ENCODE data around the gene LARP4. TPM values are rescaled to one million over a fixed set of nuclear protein-coding genes. Genes with fewer than 3 reads are reported as not detected.
"Not testable (repeated sequence)": the region's sequence is repeated elsewhere in the genome, so short reads cannot be mapped to it uniquely, and the experiment has no call there.

The LARP4 gene
- total RNA-seq, 1 donor from 2014 or later: 29.2 TPM

DNA sequence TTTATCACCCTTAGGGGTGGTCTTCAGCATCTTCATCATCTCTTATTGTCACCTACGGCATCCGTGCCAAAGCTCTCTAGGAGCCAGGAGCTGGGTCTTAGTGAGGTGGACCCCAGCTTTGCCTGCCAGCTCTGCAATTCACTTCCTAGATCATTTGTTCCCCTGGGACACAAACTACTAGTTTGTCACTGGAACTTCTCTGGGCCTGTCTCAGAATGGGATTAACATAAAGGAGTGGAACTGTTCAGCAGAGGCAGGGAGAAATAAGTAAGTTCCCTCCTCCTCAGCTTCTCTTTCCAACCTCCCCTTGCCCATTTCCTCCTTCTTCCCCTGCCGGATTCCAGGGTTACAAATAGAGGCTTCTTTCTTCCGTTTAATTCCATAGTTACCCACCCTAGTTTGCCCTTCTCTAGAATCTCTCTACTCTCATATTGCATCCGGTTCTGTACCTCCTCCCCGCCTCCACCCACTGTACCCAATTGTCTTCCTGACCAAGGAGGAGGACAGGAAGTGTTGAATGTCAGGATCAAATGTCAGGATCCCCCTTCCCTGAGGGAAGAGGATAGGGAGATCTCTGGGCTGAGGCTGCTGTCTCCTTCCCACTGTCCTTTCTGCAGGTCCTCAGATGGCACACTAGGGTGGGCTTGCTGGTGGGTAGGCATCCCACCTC lies 25.0 kb downstream of the LARP4 start:
- TF ChIP-seq, protein P1, sequence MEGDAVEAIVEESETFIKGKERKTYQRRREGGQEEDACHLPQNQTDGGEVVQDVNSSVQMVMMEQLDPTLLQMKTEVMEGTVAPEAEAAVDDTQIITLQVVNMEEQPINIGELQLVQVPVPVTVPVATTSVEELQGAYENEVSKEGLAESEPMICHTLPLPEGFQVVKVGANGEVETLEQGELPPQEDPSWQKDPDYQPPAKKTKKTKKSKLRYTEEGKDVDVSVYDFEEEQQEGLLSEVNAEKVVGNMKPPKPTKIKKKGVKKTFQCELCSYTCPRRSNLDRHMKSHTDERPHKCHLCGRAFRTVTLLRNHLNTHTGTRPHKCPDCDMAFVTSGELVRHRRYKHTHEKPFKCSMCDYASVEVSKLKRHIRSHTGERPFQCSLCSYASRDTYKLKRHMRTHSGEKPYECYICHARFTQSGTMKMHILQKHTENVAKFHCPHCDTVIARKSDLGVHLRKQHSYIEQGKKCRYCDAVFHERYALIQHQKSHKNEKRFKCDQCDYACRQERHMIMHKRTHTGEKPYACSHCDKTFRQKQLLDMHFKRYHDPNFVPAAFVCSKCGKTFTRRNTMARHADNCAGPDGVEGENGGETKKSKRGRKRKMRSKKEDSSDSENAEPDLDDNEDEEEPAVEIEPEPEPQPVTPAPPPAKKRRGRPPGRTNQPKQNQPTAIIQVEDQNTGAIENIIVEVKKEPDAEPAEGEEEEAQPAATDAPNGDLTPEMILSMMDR (IDR thresholded peaks at IDR 0.05; ENCODE audit: insufficient read depth, low read length, severe bottlenecking): no peak
- H3K36me3 ChIP-seq (ENCODE audit: control insufficient read depth, insufficient read depth, low read length): peaks cover 6% of the 10 kb centered on the region
- FAIRE-seq (no peak), DNase-seq (ENCODE audit: low read depth) (no peak)
- no peaks in the 10 kb centered on the region for H3K27me3 ChIP-seq (ENCODE audit: control insufficient read depth, insufficient read depth, low read length)
- H3K4me3 ChIP-seq (ENCODE audit: low read depth, low read length): no peak overlapping the region

DNA sequence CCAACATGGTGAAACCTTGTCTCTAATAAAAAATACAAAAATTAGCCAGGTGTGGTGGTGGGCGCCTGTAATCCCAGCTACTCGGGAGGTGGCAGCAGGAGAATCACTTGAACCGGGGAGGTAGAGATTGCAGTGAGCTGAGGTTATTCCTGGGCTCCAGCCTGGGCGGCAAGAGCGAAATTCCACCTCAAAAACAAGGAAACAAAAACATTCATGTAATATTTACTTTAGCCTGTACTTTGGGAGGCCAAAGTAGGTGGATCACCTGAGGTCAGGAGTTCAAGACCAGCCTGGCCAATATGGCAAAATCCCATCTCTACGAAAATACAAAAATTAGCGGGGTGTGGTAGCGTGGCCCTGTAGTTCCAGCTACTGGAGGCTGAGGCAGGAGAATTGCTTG lies 31.0 kb downstream of the LARP4 start:
- FAIRE-seq; H3K27me3 ChIP-seq (ENCODE audit: control insufficient read depth, insufficient read depth, low read length); DNase-seq (ENCODE audit: low read depth); H3K4me3 ChIP-seq (ENCODE audit: low read depth, low read length): not testable (repeated sequence)
- peaks cover 12% of the 10 kb centered on the region for H3K36me3 ChIP-seq (ENCODE audit: control insufficient read depth, insufficient read depth, low read length)

DNA sequence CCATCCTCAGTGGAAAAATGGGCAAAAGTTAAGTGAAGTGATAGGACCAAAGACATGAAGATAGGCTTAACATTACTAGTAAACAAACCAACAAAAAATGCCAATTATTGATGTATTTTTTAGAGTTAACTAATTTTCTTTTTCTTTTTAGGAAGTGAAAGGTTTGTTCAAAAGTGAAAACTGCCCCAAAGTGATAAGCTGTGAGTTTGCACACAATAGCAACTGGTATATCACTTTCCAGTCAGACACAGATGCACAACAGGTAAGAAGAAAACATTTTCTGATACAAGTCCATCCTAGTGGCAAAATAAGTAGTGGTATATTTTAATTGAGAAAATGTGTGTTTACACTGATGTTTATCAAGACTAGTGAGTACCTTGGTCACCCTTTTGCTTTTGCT lies 39.6 kb downstream of the LARP4 start:
- FAIRE-seq: no peak
- DNase-seq (ENCODE audit: low read depth): no peak
- H3K4me3 ChIP-seq (ENCODE audit: low read depth, low read length): no peak overlapping the region
- peaks cover 19% of the 10 kb centered on the region for H3K36me3 ChIP-seq (ENCODE audit: control insufficient read depth, insufficient read depth, low read length)
- TF ChIP-seq, protein P1 (IDR thresholded peaks at IDR 0.05; ENCODE audit: insufficient read depth, low read length, severe bottlenecking): no peak
- H3K27me3 ChIP-seq (ENCODE audit: control insufficient read depth, insufficient read depth, low read length): no peaks in the 10 kb centered on the region

DNA sequence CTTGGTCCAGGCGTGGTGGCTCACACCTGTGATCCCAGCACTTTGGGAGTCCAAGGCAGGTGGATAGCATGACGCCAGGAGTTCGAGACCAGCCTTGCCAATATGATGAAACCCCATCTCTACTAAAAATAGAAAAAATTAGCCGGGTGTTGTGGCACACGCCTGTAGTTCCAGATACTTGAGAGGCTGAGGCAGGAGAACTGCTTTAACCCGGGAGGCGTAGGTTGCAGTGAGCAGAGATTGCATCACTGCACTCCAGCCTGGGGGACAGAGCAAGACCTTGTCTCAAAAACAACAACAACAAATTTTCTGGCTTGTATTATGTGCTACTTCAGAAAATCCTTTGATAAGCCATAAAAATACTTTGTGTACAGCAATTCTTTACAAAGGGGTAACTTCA lies 41.1 kb downstream of the LARP4 start:
- TF ChIP-seq, protein P1 (IDR thresholded peaks at IDR 0.05; ENCODE audit: insufficient read depth, low read length, severe bottlenecking): no peak
- H3K27me3 ChIP-seq (ENCODE audit: control insufficient read depth, insufficient read depth, low read length): no peaks in the 10 kb centered on the region
- no peak overlapping the region for H3K4me3 ChIP-seq (ENCODE audit: low read depth, low read length)
- H3K36me3 ChIP-seq (ENCODE audit: control insufficient read depth, insufficient read depth, low read length): peaks cover 16% of the 10 kb centered on the region
- FAIRE-seq (no peak), DNase-seq (ENCODE audit: low read depth) (no peak)

DNA sequence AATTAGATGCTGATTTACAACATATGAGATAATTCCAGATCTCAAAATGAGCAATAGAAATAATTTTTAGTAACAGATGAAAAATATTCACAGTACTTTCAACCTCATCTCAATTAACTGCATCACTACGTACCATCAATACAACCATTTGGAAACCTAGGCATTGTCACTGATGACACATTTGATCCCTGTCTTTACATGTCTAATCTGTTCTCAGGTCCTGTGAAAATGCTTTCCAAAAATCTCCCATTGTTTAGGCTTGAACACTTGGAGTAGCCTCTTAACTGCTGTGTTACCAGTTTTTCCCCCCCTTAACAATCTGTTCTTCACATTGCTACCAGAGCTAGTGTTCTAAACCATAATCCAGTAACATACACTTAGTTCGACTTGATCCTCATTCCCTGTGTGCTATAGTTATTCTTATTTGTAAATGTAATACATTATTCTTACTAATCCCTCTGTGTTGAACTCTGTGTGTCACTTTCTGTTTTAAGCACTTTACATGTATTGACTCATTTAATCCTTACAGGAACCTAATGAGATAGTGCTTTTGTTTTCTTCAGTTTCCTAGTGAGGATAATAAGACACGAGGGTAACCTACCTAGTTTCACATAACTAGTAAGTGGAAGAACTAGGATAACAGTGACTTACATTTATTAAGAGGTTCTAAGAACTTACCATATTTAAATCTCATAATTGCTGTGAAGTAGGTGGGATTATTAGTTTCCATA lies 41.7 kb downstream of the LARP4 start:
- peak; percentile 53 for DNase-seq (ENCODE audit: low read depth)
- H3K36me3 ChIP-seq (ENCODE audit: control insufficient read depth, insufficient read depth, low read length): peaks cover 16% of the 10 kb centered on the region
- FAIRE-seq: no peak

DNA sequence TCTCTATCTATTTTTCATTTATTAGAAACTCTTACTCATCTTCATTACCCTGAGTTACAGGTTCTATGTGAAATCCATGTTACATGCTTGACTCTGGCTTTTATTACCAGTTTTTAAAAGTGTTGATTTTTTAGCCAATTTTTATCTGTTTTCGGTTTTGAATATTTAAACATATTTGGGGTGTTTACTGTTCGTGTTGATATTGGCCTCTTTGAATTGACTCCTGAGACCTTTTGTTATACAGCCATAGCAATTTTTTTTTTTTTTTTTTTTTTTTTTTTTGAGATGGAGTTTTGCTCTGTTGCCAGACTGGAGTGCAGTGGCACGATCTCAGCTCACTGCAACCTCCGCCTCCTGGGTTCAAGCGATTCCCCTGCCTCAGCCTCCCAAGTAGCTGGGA lies 49.0 kb downstream of the LARP4 start:
- FAIRE-seq; DNase-seq (ENCODE audit: low read depth); H3K4me3 ChIP-seq (ENCODE audit: low read depth, low read length); H3K36me3 ChIP-seq (ENCODE audit: control insufficient read depth, insufficient read depth, low read length); H3K27me3 ChIP-seq (ENCODE audit: control insufficient read depth, insufficient read depth, low read length): not testable (repeated sequence)

More for the DNA sequence above, 41.7 kb downstream of the LARP4 start:
- Histone ChIP-seq H3K4me3 (ENCODE audit: low read depth, low read length) (no peak overlapping the region), H3K27me3 (ENCODE audit: control insufficient read depth, insufficient read depth, low read length) (no peaks in the 10 kb centered on the region)
- TF ChIP-seq, protein P1 (IDR thresholded peaks at IDR 0.05; ENCODE audit: insufficient read depth, low read length, severe bottlenecking): no peak
